Lower leg skin (tissue), 4 donors: ENCODE data around the gene CNTFR. TPM values are rescaled to one million over a fixed set of nuclear protein-coding genes. Genes with fewer than 3 reads are reported as not detected.

Experiments used
- DNase-seq, 2 donors: peaks; one replicate each; pipeline ENCODE4 v3.0.0-alpha.2; 2019; ENCODE audit warnings: low spot score in 2 of 2
- H3K4me3 ChIP-seq: fragments of 200-600 bp; sonication (generic); 2 replicates; pipeline ENCODE4 v1.5.1; 2017; ENCODE audit warnings: mild to moderate bottlenecking, low read depth; ENCODE audit not compliant: poor library complexity, severe bottlenecking
- CTCF ChIP-seq, 3 donors: fragments of 450-650 bp; IDR thresholded peaks; one replicate each; pipeline ENCODE4 v1.5.1; 2016; ENCODE audit warnings: antibody characterized with exemption in 3 of 3, mild to moderate bottlenecking in 3 of 3, moderate library complexity in 2 of 3
- POLR2A ChIP-seq, 2 donors: fragments of 450-650 bp; IDR thresholded peaks; one replicate each; pipeline ENCODE4 v1.6.1; 2016 to 2017; ENCODE audit warnings: antibody characterized with exemption in 2 of 2, mild to moderate bottlenecking in 1 of 2, moderate library complexity in 1 of 2
- WGBS, 2 donors: methylation state at CpG; one replicate each; pipeline ENCODE4 v1.1.5; 2018; 5-methylcytosine and 5-hydroxymethylcytosine counted together
- intact Hi-C: fragments of 100-400 bp; cut with DNase I; formaldehyde crosslinking; loops from one replicate; pipeline ENCODE4 v1.15.0; 2023; ENCODE audit warnings: low total_unique reads
- total RNA-seq, 4 donors: library from RNA; depleted of rRNA; stranded (reverse); fragments of >200 nt; gene quantifications; one replicate each; pipeline ENCODE4 v1.1.0, GENCODE V29; 2016

The CNTFR gene
- total RNA-seq, 4 donors from 2014 or later: 2.5 to 13.4 (median 3.9) TPM

GRCh38 chr9:34505370-34506120 lies 84.0 kb downstream of the CNTFR start:
- WGBS, 2 donors: 87 to 94% methylated on average over 5 of the region's 5 CpGs
- DNase-seq: peak in 1 of 2 donors; percentile 58
- TF ChIP-seq CTCF (IDR thresholded peaks at IDR 0.05): no peak
- TF ChIP-seq POLR2A (IDR thresholded peaks at IDR 0.05): no peak
- no peak overlapping the region for H3K4me3 ChIP-seq
- intact Hi-C loops: loop anchor here (5.0 kb wide), 1 partner anchor 177 kb away; no protein-coding TSS in a partner anchor

- intact Hi-C loops: loop anchor here (5.0 kb wide), 1 partner anchor 66 kb away; no protein-coding TSS in a partner anchor
- DNase-seq: no peak
These were observed 86.1 kb downstream of the CNTFR start for GRCh38 chr9:34503406-34503805.

GRCh38 chr9:34502891-34503290 lies 86.6 kb downstream of the CNTFR start:
- DNase-seq: no peak
- no peak for TF ChIP-seq CTCF (IDR thresholded peaks at IDR 0.05)
- no peak for TF ChIP-seq POLR2A (IDR thresholded peaks at IDR 0.05)
- no peak overlapping the region for H3K4me3 ChIP-seq
- 58 to 81% methylated on average over 6 of the region's 6 CpGs for WGBS, 2 donors
- intact Hi-C loops: loop anchor here (5.0 kb wide), 1 partner anchor 66 kb away; no protein-coding TSS in a partner anchor

More at GRCh38 chr9:34503406-34503805, 86.1 kb downstream of the CNTFR start:
- TF ChIP-seq POLR2A (IDR thresholded peaks at IDR 0.05) (no peak), CTCF (IDR thresholded peaks at IDR 0.05) (no peak)
- no peak overlapping the region for H3K4me3 ChIP-seq

GRCh38 chr9:34502471-34502870 lies 87.1 kb downstream of the CNTFR start:
- TF ChIP-seq POLR2A (IDR thresholded peaks at IDR 0.05): no peak
- no peak for TF ChIP-seq CTCF (IDR thresholded peaks at IDR 0.05)
- intact Hi-C loops: loop anchor here (5.0 kb wide), 1 partner anchor 65 kb away; no protein-coding TSS in a partner anchor
- no peak overlapping the region for H3K4me3 ChIP-seq
- WGBS, 2 donors: 51 to 75% methylated on average over 6 to 9 of the region's 10 CpGs
- DNase-seq: no peak

- H3K4me3 ChIP-seq: no peak overlapping the region
- intact Hi-C loops: loop anchor here (5.0 kb wide), 1 partner anchor 65 kb away; no protein-coding TSS in a partner anchor
- peak in 1 of 2 donors; percentile 50 for DNase-seq
- TF ChIP-seq POLR2A (IDR thresholded peaks at IDR 0.05): no peak
- TF ChIP-seq CTCF (IDR thresholded peaks at IDR 0.05): no peak
- WGBS, 2 donors: 37 to 49% methylated on average over 5 of the region's 5 CpGs
These were observed 87.6 kb downstream of the CNTFR start for GRCh38 chr9:34501889-34502425.

Other genes with a start within 250 kb of the CNTFR start
- gene MYORG, start 212.8 kb downstream of the CNTFR start, total RNA-seq: 10 to 100 TPM in 1 of 4 donors, 1 to 10 TPM in 3; 4.3 to 13.6 (median 6.1) TPM
- 10 to 100 TPM; 12.6 to 19.7 (median 13.5) TPM for gene FAM219A, start 131.2 kb downstream of the CNTFR start, total RNA-seq
- gene DNAI1, start 130.9 kb downstream of the CNTFR start, total RNA-seq: not detected
- 1 to 10 TPM in 2 of 4 donors, under 1 TPM in 1, not detected in 1; 0.91 to 7.6 (median 2.6) TPM for gene ENHO, start 66.7 kb downstream of the CNTFR start, total RNA-seq
- gene RPP25L, start 22.4 kb upstream of the CNTFR start, total RNA-seq: 10 to 100 TPM; 17.0 to 39.0 (median 26.6) TPM
- 100 to 1,000 TPM in 3 of 4 donors, 10 to 100 TPM in 1; 80.8 to 166 (median 127) TPM for gene DCTN3, start 30.8 kb upstream of the CNTFR start, total RNA-seq
- under 1 TPM in 2 of 4 donors, not detected in 2; 0.23 to 0.34 TPM for gene ARID3C, start 39.3 kb upstream of the CNTFR start, total RNA-seq
- gene SIGMAR1, start 48.1 kb upstream of the CNTFR start, total RNA-seq: 100 to 1,000 TPM in 3 of 4 donors, 10 to 100 TPM in 1; 99.1 to 130 (median 107) TPM
- gene GALT, start 57.0 kb upstream of the CNTFR start, total RNA-seq: 10 to 100 TPM; 41.2 to 84.9 (median 55.5) TPM
- 10 to 100 TPM; 27.7 to 37.7 (median 29.9) TPM for gene IL11RA, start 62.5 kb upstream of the CNTFR start, total RNA-seq
- gene CCL27, start 72.9 kb upstream of the CNTFR start, total RNA-seq: 100 to 1,000 TPM; 199 to 301 (median 241) TPM
- 1 to 10 TPM in 1 of 4 donors, not detected in 3; 3.6 TPM for gene CCL19, start 101.6 kb upstream of the CNTFR start, total RNA-seq
- gene CCL21, start 120.4 kb upstream of the CNTFR start, total RNA-seq: 10 to 100 TPM in 2 of 4 donors, 1 to 10 TPM in 2; 2.3 to 13.6 (median 8.3) TPM